Glomerular endothelial cell (primary cell): Measurements from ENCODE around the gene ADGRA1. TPM values are rescaled to one million over a fixed set of nuclear protein-coding genes. Genes with fewer than 3 reads are reported as not detected.

Experiments
- DNase-seq: peaks from one replicate; pipeline ENCODE4 v3.0.0-alpha.2; 2011; ENCODE audit warnings: low read depth, low spot score; ENCODE audit errors: extremely low read depth
- total RNA-seq: library from RNA; depleted of rRNA; stranded (reverse); fragments of >200 nt; gene quantifications from 2 replicates; pipeline ENCODE4 v1.2.3, GENCODE V29; 2015

The ADGRA1 gene
- total RNA-seq, 1 donor from 2014 or later = not detected

DNA sequence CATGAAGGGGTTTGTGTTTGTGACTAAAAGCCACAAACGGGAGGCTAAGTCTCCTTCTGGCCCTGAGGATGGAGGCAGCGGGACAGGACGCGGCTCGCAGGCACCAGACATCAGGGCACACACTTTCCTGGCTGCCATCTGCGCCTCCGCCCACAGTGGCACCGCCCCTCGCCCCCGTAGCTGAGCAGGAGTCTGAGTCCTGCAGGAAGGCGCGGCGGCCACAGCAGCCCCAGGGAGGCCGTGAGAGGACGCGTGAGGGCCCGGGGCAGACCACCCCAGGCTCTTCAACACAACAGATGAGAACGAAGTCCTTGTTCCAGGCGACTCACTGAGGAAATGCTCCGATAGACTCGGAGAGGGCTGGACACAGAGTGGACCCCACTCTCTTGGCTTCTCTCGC lies 6.6 kb downstream of the ADGRA1 start:
- DNase-seq = no peak

- no peak for DNase-seq
These were observed 7.1 kb downstream of the ADGRA1 start for GRCh38 chr10:133094866-133095265.

GRCh38 chr10:133095586-133095985 lies 7.9 kb downstream of the ADGRA1 start:
- no peak for DNase-seq

DNA sequence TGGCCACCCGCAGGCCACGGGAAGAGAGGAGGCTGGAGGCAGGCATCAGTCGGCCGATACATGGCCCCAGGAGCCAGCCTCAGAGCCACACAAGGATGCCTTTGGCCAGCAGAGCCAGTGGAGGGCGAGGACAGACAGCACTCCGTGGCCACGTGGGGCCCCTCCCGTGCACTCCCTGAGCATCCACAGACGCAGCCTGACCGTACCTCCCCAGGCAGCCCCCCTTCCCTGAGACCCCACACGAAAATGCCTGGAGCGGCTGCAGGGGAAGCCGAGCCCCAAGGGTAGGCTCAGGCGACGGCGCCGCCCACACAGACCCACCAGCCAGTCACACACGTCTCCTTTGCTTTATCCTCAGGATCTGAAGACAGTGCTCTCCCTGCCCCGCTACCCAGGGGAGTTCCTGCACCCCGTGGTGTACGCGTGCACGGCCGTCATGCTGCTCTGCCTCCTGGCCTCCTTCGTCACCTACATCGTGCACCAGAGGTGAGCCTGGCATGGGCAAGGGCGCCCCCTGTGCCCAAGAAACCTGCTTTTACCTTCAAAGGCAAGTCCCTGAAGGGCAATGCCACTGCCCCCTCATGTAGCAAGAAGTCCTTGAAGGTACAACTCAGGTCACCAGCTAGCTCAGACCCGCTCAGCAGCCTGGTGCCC lies 9.0 kb downstream of the ADGRA1 start:
- DNase-seq = no peak

- DNase-seq = no peak
These were observed 9.7 kb downstream of the ADGRA1 start for GRCh38 chr10:133097418-133097817.

- no peak for DNase-seq
These were observed 10.2 kb downstream of the ADGRA1 start for GRCh38 chr10:133097961-133098360.

- no peak for DNase-seq
These were observed 10.9 kb downstream of the ADGRA1 start for GRCh38 chr10:133098426-133099124.

DNA sequence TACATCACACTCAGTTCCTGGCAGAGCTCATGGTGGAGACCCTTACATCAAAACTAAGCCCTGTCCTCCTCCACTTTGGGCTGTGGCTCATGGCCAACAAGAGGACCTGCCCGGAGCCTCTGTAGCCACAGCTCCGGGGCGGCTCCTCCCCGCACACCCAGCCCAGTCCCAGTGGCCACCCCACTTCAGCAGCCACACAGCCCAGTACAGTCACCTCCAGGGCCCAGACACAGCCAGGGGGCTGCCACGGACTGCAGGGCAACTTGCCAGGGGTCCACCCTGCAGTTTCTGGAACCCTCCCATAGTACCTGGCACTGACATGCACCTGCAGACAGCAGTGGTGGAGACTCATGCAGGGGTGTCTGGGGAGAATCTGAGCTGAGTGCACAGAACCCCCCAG lies 11.8 kb downstream of the ADGRA1 start:
- DNase-seq = no peak

GRCh38 chr10:133100186-133100585 lies 12.5 kb downstream of the ADGRA1 start:
- DNase-seq = no peak

GRCh38 chr10:133100706-133101415 lies 13.1 kb downstream of the ADGRA1 start:
- no peak for DNase-seq

DNA sequence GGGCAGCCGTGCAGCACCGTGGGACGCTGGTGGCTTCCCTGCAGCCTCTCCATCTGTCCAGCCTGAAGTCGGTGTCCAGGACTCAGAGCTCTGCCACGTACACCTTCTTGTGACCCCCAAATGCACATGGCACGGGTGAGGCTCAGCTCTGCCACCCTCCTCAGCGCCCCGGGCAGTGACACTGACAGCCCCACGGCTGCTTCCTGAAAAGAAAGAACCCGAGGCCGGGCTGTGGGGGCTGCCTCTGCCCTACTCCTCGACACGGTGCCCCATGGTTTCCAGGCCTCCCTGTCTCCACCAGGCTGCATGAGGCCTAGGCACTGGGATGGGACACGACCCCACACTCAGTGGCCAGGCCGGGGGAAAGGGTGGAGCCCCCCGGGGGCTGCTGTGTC lies 13.7 kb downstream of the ADGRA1 start:
- no peak for DNase-seq

DNA sequence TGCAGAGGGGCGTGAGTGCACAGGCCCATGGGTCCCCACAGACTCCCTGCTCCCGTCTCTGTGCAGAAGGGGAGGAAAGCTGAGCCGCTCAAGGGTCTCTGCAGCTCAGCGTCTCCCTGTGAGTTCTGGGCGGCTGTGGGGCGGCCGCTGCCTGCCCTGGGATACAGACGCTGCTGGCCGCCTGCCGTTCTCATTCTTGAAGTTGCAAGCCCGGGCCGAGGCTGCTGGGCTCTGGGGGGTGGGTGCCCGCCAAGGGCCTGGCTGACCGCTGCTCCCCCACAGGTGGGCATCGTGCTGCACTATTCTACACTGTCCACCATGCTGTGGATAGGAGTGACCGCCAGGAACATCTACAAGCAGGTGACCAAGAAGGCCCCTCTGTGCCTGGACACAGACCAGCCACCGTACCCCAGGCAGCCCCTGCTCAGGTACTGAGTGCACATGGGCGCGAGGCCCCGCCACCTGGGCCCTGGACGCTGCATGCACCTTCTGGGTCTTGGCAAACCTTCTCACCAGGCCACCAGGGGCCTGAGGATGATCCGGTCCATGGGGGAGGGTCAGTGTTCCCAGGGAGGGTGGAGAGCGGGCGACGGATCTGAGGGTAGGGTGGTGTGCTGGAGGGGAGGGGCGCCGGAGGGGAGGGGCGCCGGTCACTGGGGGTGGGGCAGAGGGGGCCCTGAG lies 14.8 kb downstream of the ADGRA1 start:
- no peak for DNase-seq

- no peak for DNase-seq
These were observed 15.7 kb downstream of the ADGRA1 start for GRCh38 chr10:133103311-133103910.

DNA sequence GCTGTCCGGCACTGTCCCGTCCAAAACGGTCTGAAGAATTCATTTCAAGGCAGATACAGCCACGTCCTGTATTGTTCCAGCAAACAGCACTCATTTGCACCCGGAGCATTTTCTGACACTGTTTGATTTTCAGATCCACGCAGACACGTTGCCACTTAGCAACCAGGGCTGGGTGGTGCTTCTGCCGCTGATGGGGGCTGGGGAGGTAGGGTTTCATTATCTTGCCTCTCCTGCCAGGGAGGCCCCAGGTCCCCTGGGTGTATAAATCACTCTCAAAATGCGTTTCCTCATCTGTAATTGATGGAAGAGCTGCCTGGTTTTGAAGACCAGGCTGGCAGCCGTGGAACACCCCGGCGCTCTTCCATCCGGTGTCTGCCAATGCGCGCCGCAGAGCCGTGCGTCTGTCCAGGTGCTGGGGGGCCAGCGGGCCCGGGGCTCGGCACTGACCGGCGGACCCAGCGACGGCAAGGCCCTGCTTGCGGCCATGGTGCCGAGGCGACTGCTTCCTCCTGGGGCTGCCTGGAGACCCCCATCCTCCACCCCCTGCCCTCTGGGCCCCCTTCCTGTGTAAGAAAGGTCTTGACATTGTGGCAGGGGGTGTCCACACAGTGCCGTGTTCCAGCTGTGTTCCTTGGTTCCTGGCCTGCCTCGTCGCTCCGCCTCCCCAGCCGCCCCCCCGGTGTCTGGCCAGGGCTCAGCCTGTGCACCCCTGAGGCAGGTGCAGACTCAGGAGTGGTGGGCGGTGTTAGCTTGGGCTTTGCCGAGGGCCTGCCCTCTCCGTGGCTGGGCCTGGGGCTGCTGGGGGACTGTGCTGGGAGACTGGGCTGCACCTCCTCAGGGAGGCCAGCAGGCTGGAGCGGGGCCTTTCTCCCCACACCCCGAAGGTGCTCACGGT lies 16.6 kb downstream of the ADGRA1 start:
- no peak for DNase-seq

DNA sequence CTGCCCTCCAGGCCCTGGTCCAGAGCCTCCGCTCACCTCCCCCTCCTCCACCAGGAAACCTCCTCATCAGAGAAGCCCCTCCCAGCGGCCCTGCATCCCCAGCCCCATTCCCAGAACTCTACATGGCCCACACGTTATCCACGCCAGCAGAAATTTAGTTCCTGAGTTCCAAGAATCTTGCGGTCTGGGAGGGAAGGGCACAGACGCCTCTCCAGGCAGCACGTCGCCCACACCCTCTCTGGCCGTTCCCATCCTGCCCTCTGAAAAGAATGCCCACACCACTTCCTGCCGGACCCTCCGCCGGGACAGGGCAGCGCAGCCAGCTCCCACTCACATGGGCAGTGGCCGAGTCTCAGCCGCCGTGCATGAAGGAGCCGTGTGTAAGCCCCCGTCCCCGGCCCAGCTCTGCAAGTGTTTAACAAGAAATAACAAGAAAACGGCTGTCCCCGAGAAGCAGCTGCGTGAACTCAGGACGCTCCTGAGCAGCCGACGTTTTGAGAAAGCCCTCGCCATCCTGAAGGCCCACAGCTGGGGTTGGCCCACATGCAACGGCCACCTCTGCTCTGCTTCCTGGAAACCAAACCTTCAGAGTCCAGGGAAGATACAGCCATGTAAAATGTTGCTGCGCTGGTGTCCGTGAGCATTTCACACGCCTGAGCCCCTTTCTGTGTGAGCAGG lies 17.4 kb downstream of the ADGRA1 start:
- no peak for DNase-seq

- no peak for DNase-seq
These were observed 18.1 kb downstream of the ADGRA1 start for GRCh38 chr10:133105686-133106390.

GRCh38 chr10:133106516-133106915 lies 18.8 kb downstream of the ADGRA1 start:
- DNase-seq = no peak

GRCh38 chr10:133107442-133107841 lies 19.7 kb downstream of the ADGRA1 start:
- DNase-seq = no peak

- DNase-seq = no peak
These were observed 22.0 kb downstream of the ADGRA1 start for GRCh38 chr10:133109711-133110110.
